T-cell (primary cell): ENCODE data around the gene ZNF735. TPM values are rescaled to one million over a fixed set of nuclear protein-coding genes. Genes with fewer than 3 reads are reported as not detected.
"Not testable (repeated sequence)": the region's sequence is repeated elsewhere in the genome, so short reads cannot be mapped to it uniquely, and the experiment has no call there.

Source experiments
- ATAC-seq, 4 experiments: fragments of 200-7000 bp in 3 of 4; fragments of 150-1000 bp in 1 of 4; cut with Tn5 transposase; replicated peaks in 1 of 4; 1 replicate in 3 of 4; 2 replicates in 1 of 4; pipeline ENCODE4 v1.10.0; 2021; ENCODE audit warnings: moderate library complexity in 3 of 4, mild to moderate bottlenecking in 2 of 4, moderate number of reproducible peaks in 1 of 4
- CTCF ChIA-PET, 2 donors: fragments of 300-600 bp; sonication (Branson Sonifier 250); formaldehyde crosslinking; loops; one replicate each; lab custom pipeline; 2022; ENCODE audit warnings: antibody characterized with exemption in 2 of 2; lab: Charles Lee
- POLR2A ChIA-PET, 2 donors: fragments of 300-600 bp; sonication (Branson Sonifier 250); formaldehyde crosslinking; loops; one replicate each; lab custom pipeline; 2022; ENCODE audit warnings: antibody characterized with exemption in 2 of 2; lab: Charles Lee
- DNase-seq, 35 experiments: peaks; one replicate each; pipeline versions ENCODE4 v3.0.0 to v3.0.0-alpha.2; 2013 to 2023
- H3K27ac ChIP-seq: one replicate; pipeline ENCODE4 v1.5.1; 2013; ENCODE audit warnings: low read length
- H3K27me3 ChIP-seq, 2 experiments: replicated peaks in 1 of 2; 1 replicate in 1 of 2; 2 replicates in 1 of 2; pipeline versions ENCODE4 v1.6.1 to v1.7.0; 2013; ENCODE audit warnings: low read length in 1 of 2, mixed read lengths in 1 of 2; ENCODE audit not compliant: control insufficient read depth in 2 of 2, insufficient read depth in 2 of 2; ENCODE audit errors: extremely low read depth in 1 of 2
- H3K36me3 ChIP-seq, 2 donors: 1 replicate in 1 of 2; 2 replicates in 1 of 2; pipeline versions ENCODE4 v1.6.1 to v1.7.0; 2013; ENCODE audit warnings: low read length in 1 of 2; ENCODE audit not compliant: control insufficient read depth in 2 of 2, insufficient read depth in 1 of 2; ENCODE audit errors: extremely low read depth in 1 of 2
- H3K4me1 ChIP-seq, 2 experiments: 1 replicate in 1 of 2; 2 replicates in 1 of 2; pipeline versions ENCODE4 v1.6.1 to v1.7.0; 2013; ENCODE audit warnings: low read length in 2 of 2, mixed read lengths in 1 of 2; ENCODE audit not compliant: insufficient read depth in 2 of 2, control insufficient read depth in 1 of 2; ENCODE audit errors: extremely low read depth in 1 of 2
- H3K4me3 ChIP-seq, 2 donors: 1 replicate in 1 of 2; 2 replicates in 1 of 2; pipeline versions ENCODE4 v1.5.1 to v1.7.0; 2013; ENCODE audit warnings: mild to moderate bottlenecking in 2 of 2, low read length in 1 of 2, moderate library complexity in 1 of 2; ENCODE audit not compliant: control insufficient read depth in 1 of 2; ENCODE audit errors: extremely low read depth in 1 of 2
- H3K9me3 ChIP-seq: 2 replicates; pipeline ENCODE4 v1.7.0; 2013
- H3K27ac Mint-ChIP-seq, 2 donors: one replicate each; pipeline ENCODE4 v1.8.0; 2020 to 2021; ENCODE audit warnings: mild to moderate bottlenecking in 2 of 2, mixed read lengths in 2 of 2
- H3K27me3 Mint-ChIP-seq, 2 donors: one replicate each; pipeline ENCODE4 v1.8.0; 2021 to 2022; ENCODE audit warnings: mixed read lengths in 2 of 2
- H3K36me3 Mint-ChIP-seq: one replicate; pipeline ENCODE4 v1.8.0; 2021; ENCODE audit warnings: mixed read lengths
- H3K4me1 Mint-ChIP-seq, 3 donors: one replicate each; pipeline ENCODE4 v1.8.0; 2020 to 2022; ENCODE audit warnings: mixed read lengths in 3 of 3, mild to moderate bottlenecking in 1 of 3
- H3K4me3 Mint-ChIP-seq, 3 donors: one replicate each; pipeline ENCODE4 v1.8.0; 2020 to 2022; ENCODE audit warnings: mild to moderate bottlenecking in 3 of 3, mixed read lengths in 3 of 3, moderate library complexity in 3 of 3
- H3K9me3 Mint-ChIP-seq, 3 donors: one replicate each; pipeline ENCODE4 v1.8.0; 2020 to 2022; ENCODE audit warnings: mixed read lengths in 3 of 3
- WGBS: methylation state at CpG from one replicate; pipeline ENCODE4 v1.1.5; 2013; ENCODE audit warnings: missing lambda C conversion rate; ENCODE audit not compliant: insufficient coverage; 5-methylcytosine and 5-hydroxymethylcytosine counted together
- total RNA-seq, 35 experiments: library from RNA in 6 of 35; stranded (reverse) in 6 of 35; fragments of 120-200 nt in 1 of 35; gene quantifications; one replicate each; pipeline versions ENCODE4 v1.2.1 to v1.2.4 and lab custom pipeline; 2013 to 2026

Gene ZNF735
- total RNA-seq: not detected
- not detected for total RNA-seq (2013)
- 0 reads per million in 29 experiments for total RNA-seq (lab: John Stamatoyannopoulos, UW)

DNA sequence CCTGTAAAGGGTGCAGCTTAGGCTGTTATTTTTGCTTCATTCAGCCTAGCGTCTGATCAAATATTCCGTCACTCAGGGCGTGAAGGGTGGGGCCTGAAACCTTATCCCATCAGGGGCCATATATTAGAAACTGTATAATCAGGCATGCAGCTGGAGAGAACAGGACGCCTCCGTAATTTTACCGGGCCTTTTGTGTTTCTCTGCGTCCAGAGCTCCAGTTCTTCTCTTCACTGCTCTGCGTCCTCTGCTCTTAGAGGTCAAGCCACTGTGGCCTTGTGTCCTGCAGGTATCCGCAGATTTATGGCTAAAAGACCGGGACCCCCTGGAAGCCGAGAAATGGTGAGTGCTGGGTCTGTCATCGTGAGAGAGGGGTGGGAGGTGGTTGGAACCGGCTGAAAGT is at the start of gene ZNF735:
ZNF735 (plus strand) TSS at position 301 of the 400 bp plus-strand sequence; CDS start at position 301, 0 bp downstream.
- Mint-ChIP-seq H3K4me3 (no peak within 1 kb of the TSS), H3K27me3 (no peaks in the 10 kb centered on the region), H3K27ac (no peak within 1 kb of the TSS), H3K9me3 (peaks cover 9 to 32% (median 13%) of the 10 kb centered on the region in 3 donors), H3K4me1 (no peaks in the 10 kb centered on the region), H3K36me3 (no peaks in the 10 kb centered on the region)
- WGBS: 92% methylated on average over 7 of the region's 13 CpGs
- H3K27me3 ChIP-seq: no peaks in the 10 kb centered on the region
- DNase-seq: no peak
- no peak within 1 kb of the TSS for H3K27ac ChIP-seq
- H3K4me1 ChIP-seq: no peaks in the 10 kb centered on the region
- ChIA-PET POLR2A (no interaction called here), CTCF (no interaction called here)
- no peaks in the 10 kb centered on the region for H3K36me3 ChIP-seq
- no peak for ATAC-seq
- no peaks in the 10 kb centered on the region for H3K9me3 ChIP-seq
- H3K4me3 ChIP-seq: no peak within 1 kb of the TSS

DNA sequence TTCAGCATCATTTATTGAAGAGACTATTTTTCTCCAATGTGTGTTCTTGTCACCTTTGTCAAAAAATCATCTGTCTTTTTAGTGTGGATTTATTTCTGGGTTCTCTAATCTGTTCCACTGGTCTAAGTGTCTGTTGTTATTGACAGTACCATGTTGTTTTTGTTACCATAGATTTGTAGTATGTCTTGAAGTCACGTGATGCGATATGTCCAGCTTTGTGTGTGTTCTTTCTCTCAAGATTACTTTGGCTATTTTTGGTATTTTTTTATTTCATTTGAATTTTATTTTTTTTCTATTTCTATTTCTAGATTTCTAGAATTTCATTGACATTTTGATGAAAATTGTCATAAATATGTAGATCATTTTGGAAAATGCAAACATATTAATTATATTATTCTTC is 36.0 kb upstream of the ZNF735 start:
- peaks cover 3 to 36% (median 6%) of the 10 kb centered on the region in 3 donors for H3K9me3 Mint-ChIP-seq
- H3K27ac Mint-ChIP-seq, H3K4me1 Mint-ChIP-seq, POLR2A ChIA-PET, H3K27ac ChIP-seq, H3K4me1 ChIP-seq, H3K9me3 ChIP-seq, H3K4me3 ChIP-seq, DNase-seq, H3K4me3 Mint-ChIP-seq, H3K27me3 ChIP-seq, H3K36me3 ChIP-seq, CTCF ChIA-PET, H3K27me3 Mint-ChIP-seq, H3K36me3 Mint-ChIP-seq, ATAC-seq: not testable (repeated sequence)
- WGBS: no CpG with 5 or more reads among the region's 2 CpGs

- DNase-seq: no peak
- peaks cover 3 to 27% (median 8%) of the 10 kb centered on the region in 3 donors for H3K9me3 Mint-ChIP-seq
- 68% methylated on average over 5 of the region's 5 CpGs for WGBS
Observed at GRCh38 chr7:64174328-64174727, 32.7 kb upstream of the ZNF735 start.

DNA sequence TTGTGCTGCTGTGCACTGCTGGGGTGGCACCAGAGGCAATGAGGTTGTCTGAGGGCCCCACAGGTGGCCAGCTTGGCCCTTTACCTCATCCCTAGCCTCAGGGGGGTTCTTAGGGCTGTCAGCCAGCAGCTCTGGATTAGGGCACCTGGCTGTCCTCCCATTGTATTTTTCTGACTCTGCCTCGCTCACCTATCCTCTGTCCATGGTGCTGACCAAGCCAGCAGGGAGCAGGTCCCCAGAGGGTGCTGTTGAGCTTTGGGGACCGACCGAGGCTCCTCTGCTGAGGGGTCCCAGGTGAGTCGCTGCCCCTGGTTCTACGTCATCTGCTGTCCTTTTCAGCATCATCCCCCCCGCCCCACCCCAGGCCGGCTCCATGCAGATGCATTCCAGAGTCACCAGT is 32.1 kb upstream of the ZNF735 start:
- peaks cover 0 to 9% of the 10 kb centered on the region in 2 experiments for H3K27me3 ChIP-seq
- ATAC-seq (no peak), DNase-seq (no peak)
- Mint-ChIP-seq H3K27ac (no peak overlapping the region), H3K4me1 (no peaks in the 10 kb centered on the region), H3K36me3 (no peaks in the 10 kb centered on the region), H3K9me3 (peaks cover 3 to 21% (median 8%) of the 10 kb centered on the region in 3 donors), H3K27me3 (peaks cover 0 to 1% of the 10 kb centered on the region in 2 donors), H3K4me3 (no peak overlapping the region)
- no peaks in the 10 kb centered on the region for H3K9me3 ChIP-seq
- 20% methylated on average over 1 of the region's 7 CpGs for WGBS
- ChIA-PET CTCF (no interaction called here), POLR2A (no interaction called here)
- no peak overlapping the region for H3K27ac ChIP-seq
- H3K4me1 ChIP-seq: no peaks in the 10 kb centered on the region
- no peaks in the 10 kb centered on the region for H3K36me3 ChIP-seq
- no peak overlapping the region for H3K4me3 ChIP-seq

More at GRCh38 chr7:64174328-64174727, 32.7 kb upstream of the ZNF735 start:
- H3K27me3 Mint-ChIP-seq: no peaks in the 10 kb centered on the region
- no peaks in the 10 kb centered on the region for H3K4me1 Mint-ChIP-seq
- ChIA-PET POLR2A (no interaction called here), CTCF (no interaction called here)
- Histone ChIP-seq H3K9me3 (no peaks in the 10 kb centered on the region), H3K4me3 (no peak overlapping the region), H3K27me3 (peaks cover 0 to 9% of the 10 kb centered on the region in 2 experiments), H3K36me3 (no peaks in the 10 kb centered on the region), H3K4me1 (no peaks in the 10 kb centered on the region), H3K27ac (no peak overlapping the region)
- H3K27ac Mint-ChIP-seq: no peak overlapping the region
- ATAC-seq: no peak
- no peak overlapping the region for H3K4me3 Mint-ChIP-seq
- H3K36me3 Mint-ChIP-seq: no peaks in the 10 kb centered on the region

GRCh38 chr7:64180989-64181388 is 26.0 kb upstream of the ZNF735 start:
- H3K9me3 ChIP-seq: no peaks in the 10 kb centered on the region
- WGBS: 44% methylated on average over 3 of the region's 4 CpGs
- Mint-ChIP-seq H3K9me3 (peaks cover 0 to 7% (median 6%) of the 10 kb centered on the region in 3 donors), H3K4me3 (no peak overlapping the region), H3K4me1 (no peaks in the 10 kb centered on the region), H3K27me3 (peaks cover 7 to 16% of the 10 kb centered on the region in 2 donors), H3K36me3 (no peaks in the 10 kb centered on the region), H3K27ac (no peak overlapping the region)
- ChIA-PET CTCF (interaction anchor here in 1 of 2 donors (0.6 kb wide), 1 partner anchor 8 kb away, joined by 3 read pairs; no protein-coding TSS in a partner anchor), POLR2A (interaction anchor here in 1 of 2 donors (0.6 kb wide), 1 partner anchor 1299 kb away, joined by 10 read pairs; no protein-coding TSS in a partner anchor)
- no peaks in the 10 kb centered on the region for H3K36me3 ChIP-seq
- peaks cover 0 to 7% of the 10 kb centered on the region in 2 experiments for H3K4me1 ChIP-seq
- H3K27ac ChIP-seq: no peak overlapping the region
- H3K27me3 ChIP-seq: peaks cover 0 to 12% of the 10 kb centered on the region in 2 experiments
- ATAC-seq (no peak), DNase-seq (peak in 1 of 35 experiments; percentile 20)
- no peak overlapping the region for H3K4me3 ChIP-seq

DNA sequence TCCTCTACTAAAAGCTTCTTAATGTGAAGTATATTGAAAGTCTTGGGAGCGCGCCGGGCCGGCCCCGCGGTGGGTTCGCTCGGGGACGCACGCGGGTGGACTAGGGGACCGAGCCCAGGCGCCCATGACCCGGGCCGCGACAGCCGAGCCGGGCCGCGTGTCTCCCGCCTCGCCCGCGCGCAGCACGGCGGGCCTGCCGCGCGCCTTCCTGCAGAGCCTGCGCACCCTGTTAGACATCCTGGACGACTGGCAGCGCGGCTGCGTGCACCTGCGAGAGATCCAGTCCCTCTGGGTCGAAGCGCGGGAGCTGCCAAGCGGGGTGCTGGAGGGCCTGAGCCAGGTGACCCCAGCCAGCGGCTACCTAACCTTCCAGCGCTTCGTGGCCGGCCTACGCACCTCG is 25.4 kb upstream of the ZNF735 start:
- 63% methylated on average over 41 of the region's 46 CpGs for WGBS
- Mint-ChIP-seq H3K27me3 (peaks cover 7 to 16% of the 10 kb centered on the region in 2 donors), H3K9me3 (peaks cover 0 to 11% (median 6%) of the 10 kb centered on the region in 3 donors), H3K4me3 (no peak overlapping the region), H3K4me1 (no peaks in the 10 kb centered on the region), H3K27ac (no peak overlapping the region), H3K36me3 (no peaks in the 10 kb centered on the region)
- H3K4me3 ChIP-seq: no peak overlapping the region
- peaks cover 0 to 12% of the 10 kb centered on the region in 2 experiments for H3K27me3 ChIP-seq
- H3K27ac ChIP-seq: no peak overlapping the region
- no peak for DNase-seq
- POLR2A ChIA-PET: no interaction called here
- CTCF ChIA-PET: no interaction called here
- no peak for ATAC-seq
- no peaks in the 10 kb centered on the region for H3K9me3 ChIP-seq
- peaks cover 0 to 7% of the 10 kb centered on the region in 2 experiments for H3K4me1 ChIP-seq
- H3K36me3 ChIP-seq: no peaks in the 10 kb centered on the region
